Measurements from ENCODE around the gene AP3D1.

Gene AP3D1

DNA sequence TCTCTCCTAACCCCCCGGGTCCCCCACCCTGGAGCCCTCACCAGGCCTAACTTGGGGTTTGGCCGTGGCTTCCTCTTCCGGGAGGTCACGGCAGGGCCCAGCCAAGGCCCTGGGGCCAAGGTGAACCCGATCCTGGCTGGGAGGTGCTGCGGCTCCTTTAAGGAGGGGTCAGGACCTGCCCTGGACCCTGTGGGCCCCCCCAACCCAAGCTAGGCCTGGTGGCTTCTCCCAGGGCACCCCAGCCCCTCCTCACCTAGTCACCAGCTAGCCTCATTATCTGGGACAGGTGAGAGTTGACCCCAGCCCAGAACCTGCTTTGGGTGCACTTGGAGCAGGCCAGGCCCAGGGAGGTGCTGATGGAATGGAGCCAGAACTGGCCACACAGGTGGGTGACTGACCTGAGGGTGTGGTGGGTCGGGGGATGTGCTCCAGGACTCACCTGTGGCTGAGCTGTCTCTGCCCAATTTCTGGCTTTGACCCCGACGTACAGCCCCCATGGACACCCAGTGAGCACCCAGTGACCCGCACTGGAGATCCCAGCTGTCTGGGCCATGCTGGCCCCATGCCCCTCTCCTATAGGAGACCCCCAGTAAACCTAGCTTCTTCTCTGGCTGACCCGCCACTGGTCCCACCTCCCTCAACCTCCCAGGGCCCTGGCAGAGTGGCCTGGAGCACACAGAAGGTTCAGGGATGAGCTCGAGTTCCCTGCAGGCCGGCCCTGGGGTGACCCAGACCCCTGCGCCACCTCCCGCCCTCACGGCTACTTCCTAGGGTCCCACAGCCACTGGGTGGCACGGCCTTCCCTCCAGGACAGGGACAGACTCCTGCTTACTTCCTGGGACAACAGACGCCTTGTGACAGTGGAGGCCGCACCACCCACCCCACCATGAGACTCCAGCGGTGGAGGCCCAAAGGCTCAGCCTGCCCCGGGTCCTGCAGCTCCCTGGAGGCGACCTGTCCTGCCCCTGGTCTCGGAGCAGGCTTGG, 93.6 kb downstream of the AP3D1 start:
- no peak for DNase-seq
- in situ Hi-C loops (cut with MboI; ENCODE audit: low pct_unique_long_range_greater_than_20kb, low sequenced_read_pairs) = no loop called here

DNA sequence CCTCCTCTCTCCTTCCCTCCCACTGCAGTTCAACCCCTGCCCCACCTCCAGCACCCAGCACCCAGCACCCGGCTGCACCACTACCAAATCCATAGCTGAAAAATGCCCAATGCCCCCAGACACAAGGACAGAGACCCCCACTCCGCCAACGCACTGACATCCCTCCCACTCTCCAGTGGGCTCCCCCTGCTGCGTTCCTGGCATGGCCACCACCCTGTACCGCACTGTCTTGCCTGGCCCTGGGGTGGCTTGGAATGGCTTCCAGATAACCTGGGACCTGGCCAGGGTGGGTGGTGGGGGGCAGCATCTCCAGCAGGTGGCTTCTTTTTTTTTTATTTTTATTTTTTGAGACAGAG, 94.6 kb downstream of the AP3D1 start:
- in situ Hi-C loops (cut with MboI; ENCODE audit: low pct_unique_long_range_greater_than_20kb, low sequenced_read_pairs) = no loop called here
- no peak for DNase-seq

DNA sequence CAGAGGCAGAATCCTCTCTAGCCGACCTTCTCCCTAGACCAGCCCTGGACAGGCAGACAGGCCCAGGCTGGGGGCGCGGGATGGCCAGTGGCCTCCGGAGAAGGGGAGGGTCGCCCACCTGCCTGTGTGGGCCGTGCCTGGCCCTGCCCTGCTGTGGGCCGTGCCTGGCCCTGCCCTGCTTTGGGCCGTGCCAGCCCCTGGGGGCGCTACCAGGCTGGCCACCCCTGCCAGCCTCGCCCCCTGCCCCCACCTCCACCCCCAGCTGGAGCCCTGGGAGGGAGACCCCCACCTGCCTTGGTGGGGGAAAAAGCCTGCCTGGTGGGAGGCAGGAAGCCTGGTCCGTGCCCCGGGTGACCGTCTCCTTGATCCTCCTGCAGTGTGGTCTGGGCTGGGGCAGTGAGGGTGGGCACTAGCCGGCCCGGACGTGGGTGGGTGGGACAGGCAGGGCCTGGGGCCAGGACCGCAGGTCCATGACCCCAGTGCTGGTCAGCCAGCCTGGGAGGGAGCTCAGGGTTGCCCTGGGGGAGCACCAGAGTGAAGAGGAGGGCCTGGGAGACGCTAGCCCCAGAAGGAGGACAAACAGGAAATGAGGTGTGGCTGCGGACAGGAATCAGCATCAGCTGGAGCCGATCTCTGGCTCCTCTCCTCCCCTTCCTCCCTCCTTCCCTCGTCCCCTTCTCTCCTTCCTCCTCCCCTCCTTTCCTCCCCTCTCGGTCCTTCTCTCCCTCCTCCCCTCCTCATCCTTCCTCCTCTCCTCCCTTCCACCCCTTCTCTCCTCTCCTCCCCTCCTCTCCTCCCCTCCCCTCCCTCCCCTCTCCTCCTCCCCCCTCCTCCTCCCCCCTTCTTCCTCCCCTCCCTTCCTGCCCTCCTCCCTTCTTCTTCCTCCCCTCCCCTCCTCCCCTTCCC, 95.2 kb downstream of the AP3D1 start:
- DNase-seq = peak; percentile 39
- in situ Hi-C loops (cut with MboI; ENCODE audit: low pct_unique_long_range_greater_than_20kb, low sequenced_read_pairs) = no loop called here

DNA sequence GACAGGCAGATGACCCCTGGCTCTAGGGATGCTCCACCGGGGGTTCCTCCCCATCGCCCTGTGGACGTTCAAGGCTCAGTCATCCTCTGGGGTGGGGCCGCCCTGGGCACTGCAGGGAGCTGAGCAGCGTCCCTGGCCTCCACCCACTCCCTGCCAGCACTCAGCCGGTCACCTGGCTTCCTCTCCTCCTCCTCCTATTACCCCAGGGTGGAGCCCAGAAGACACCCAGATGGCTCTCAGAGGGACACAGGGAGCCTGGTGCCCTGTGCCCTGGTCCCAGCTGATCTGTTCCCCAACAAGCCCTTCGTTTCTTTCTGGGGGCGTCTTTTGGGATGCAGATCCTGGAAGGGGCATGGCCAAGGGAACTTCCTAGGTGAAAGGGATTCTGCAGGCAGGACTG, 96.6 kb downstream of the AP3D1 start:
- in situ Hi-C loops (cut with MboI; ENCODE audit: low pct_unique_long_range_greater_than_20kb, low sequenced_read_pairs) = no loop called here
- DNase-seq = no peak

DNA sequence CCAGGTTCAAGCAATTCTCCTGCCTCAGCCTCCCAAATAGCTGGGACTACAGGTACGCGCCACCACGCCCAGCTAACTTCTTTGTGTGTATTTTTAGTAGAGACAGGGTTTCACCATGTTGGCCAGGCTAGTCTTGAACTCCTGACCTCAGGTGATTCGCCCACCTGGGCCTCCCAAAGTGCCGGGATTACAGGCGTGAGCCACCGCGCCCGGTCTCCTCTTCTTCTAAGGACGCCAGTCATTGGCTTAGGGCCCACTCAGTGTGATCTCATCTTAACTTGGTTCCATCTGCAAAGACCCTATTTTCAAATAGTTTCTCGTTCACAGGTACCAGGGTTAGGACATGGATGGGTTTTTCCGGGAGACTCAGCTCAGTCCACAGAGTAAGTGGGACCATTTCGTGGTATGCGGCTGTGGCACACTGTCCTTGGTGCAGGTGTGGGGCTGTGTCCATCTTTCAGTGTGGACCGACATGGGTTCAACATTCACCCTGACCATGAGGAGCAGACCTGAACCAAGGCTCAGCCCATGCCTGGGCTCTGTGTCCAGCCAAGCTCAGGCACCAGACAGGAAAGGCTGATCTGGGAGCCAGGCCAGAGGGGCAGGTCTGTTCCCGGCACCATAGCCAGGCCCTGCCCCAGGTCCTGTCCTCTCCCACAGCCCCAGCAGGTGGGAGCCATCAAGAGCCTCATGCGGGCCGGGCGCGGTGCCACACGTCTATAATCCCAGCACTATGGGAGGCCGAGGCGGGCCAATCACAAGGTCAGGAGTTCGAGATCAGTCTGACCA, 97.6 kb downstream of the AP3D1 start:
- in situ Hi-C loops (cut with MboI; ENCODE audit: low pct_unique_long_range_greater_than_20kb, low sequenced_read_pairs) = no loop called here
- no peak for DNase-seq

DNA sequence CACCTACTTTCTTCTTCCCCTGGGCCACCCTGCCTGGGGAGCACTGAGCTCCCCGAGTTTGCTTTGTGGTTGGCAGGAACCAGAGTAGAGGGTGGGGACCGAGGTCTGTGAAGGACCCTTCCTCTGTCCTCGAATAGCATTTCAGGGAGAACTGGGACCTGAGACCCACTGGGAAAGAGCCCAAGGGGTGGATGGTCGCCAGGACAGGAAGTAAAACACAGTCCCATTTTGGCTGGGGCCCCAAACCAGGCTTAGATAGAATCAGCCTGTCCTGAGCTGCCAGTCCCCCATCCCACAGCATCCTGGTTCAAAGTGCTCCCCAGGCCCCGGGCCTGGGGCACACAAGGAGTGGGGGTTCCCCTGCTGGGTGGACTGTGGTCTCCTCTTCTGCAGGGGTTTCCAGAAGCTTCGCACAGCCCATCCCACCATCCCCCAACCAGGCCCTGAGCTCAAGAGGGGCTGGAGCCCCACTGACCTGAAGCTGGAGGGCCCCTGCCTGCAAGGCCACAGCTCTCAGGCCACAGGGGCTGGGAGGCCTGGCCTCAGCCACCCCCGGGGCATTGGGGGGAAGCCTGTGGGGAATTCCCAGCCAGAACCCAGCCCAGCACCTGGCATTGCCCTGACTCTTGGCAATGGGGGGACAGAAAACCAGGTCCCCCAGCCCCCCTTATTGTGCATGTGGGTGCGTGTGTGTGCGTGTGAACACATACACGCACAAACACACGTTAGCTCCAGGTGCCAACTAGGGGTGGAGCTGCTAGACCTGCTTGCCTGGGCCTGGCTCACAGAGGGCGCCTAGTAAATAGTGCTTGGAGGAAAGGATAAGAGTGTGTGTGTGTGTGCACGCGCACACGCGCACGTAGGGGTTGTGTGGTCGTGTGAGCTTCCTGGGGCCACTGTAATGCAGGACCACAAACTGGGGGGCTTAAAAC, 99.3 kb downstream of the AP3D1 start:
- in situ Hi-C loops (cut with MboI; ENCODE audit: low pct_unique_long_range_greater_than_20kb, low sequenced_read_pairs) = no loop called here
- peak; percentile 39 for DNase-seq

DNA sequence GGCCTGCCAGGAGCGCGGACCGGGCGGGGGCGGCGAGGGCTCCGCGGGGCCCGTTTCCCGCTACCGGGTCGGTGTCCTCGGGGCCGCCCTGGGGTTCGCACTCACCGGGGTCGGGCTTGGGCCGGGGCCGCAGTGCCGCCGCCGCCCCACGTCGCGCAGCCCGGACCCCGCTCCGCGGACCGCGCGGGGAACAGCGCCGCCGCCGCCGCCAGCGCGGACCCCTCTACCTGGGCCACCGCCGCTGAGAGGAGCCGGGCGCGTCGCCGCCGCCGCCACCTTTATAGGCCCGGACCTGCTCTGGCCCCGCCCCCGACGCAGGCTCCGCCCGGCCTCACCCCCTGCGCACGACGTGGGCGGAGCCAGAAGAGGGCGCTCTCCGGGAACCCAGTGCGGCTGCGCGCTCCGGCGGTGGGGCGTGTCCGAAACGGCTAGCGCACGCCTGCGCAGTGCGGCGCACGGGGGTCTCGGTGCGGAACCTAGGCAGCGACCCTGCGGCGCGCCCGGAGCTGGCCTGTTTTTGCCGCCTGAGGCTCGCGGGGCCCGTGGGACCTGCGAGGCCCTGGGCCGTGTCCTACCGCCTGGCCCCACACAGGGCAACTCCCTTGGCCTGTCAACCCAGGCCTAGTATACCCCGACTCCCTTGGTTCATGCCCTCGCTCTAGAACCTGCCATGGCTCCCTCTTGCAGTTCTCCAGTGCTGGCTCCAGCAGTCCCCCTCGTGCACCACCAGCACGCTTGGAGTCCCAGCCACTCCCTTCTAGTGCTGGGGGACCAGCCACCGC, 100.2 kb downstream of the AP3D1 start, which contains the start of gene MKNK2:
MKNK2 (minus strand) TSS at position 254 of the 782 bp plus-strand sequence. CDS start 393 bp downstream, outside the sequence.
- peak; percentile 85 for DNase-seq
- in situ Hi-C loops (cut with MboI; ENCODE audit: low pct_unique_long_range_greater_than_20kb, low sequenced_read_pairs) = no loop called here

All from KBM-7 (cell line).